ENCODE measurements around the gene NEDD1.

The NEDD1 gene

GRCh38 chr12:96862326-96862725 lies 44.7 kb upstream of the NEDD1 start:
- no peak overlapping the region for H2AFZ ChIP-seq (ENCODE audit: low read length)
- no peak overlapping the region for H3K4me3 ChIP-seq (ENCODE audit: low read length, poor library complexity, severe bottlenecking)
- H3F3A ChIP-seq (ENCODE audit: low read depth) = no peaks in the 10 kb centered on the region
- no peak overlapping the region for H3K9ac ChIP-seq (ENCODE audit: low read depth, low read length, poor library complexity, severe bottlenecking)
- H3K4me1 ChIP-seq (ENCODE audit: insufficient read depth, low read length, poor library complexity, severe bottlenecking) = no peaks in the 10 kb centered on the region
- H3K9me3 ChIP-seq (ENCODE audit: insufficient read depth, low read depth, low read length) = no peaks in the 10 kb centered on the region
- H3K9me2 ChIP-seq (replicated peaks; ENCODE audit: low read depth, low read length) = no peaks in the 10 kb centered on the region
- no peaks in the 10 kb centered on the region for H4K20me1 ChIP-seq (ENCODE audit: insufficient read depth, low read length, poor library complexity, severe bottlenecking)
- TF ChIP-seq EZH2phosphoT487 (IDR thresholded peaks at IDR 0.05; ENCODE audit: borderline replicate concordance) (no peak), CTCF (conservative IDR thresholded peaks at IDR 0.05; ENCODE audit: low read length) (no peak)
- no peaks in the 10 kb centered on the region for H3K36me3 ChIP-seq (ENCODE audit: insufficient read depth, low read length)
- H3K4me2 ChIP-seq (ENCODE audit: low read depth, low read length, poor library complexity, severe bottlenecking) = no peak overlapping the region
- no peaks in the 10 kb centered on the region for H3K27me3 ChIP-seq (ENCODE audit: insufficient read depth, low read length, poor library complexity, severe bottlenecking)
- H3K79me2 ChIP-seq (ENCODE audit: insufficient read depth, low read length) = no peaks in the 10 kb centered on the region

- Histone ChIP-seq H3K27me3 (ENCODE audit: insufficient read depth, low read length, poor library complexity, severe bottlenecking) (no peaks in the 10 kb centered on the region), H3F3A (ENCODE audit: low read depth) (no peaks in the 10 kb centered on the region), H4K20me1 (ENCODE audit: insufficient read depth, low read length, poor library complexity, severe bottlenecking) (no peaks in the 10 kb centered on the region), H2AFZ (ENCODE audit: low read length) (no peak overlapping the region), H3K79me2 (ENCODE audit: insufficient read depth, low read length) (no peaks in the 10 kb centered on the region), H3K36me3 (ENCODE audit: insufficient read depth, low read length) (no peaks in the 10 kb centered on the region), H3K4me1 (ENCODE audit: insufficient read depth, low read length, poor library complexity, severe bottlenecking) (no peaks in the 10 kb centered on the region), H3K4me2 (ENCODE audit: low read depth, low read length, poor library complexity, severe bottlenecking) (no peak overlapping the region), H3K9me2 (replicated peaks; ENCODE audit: low read depth, low read length) (no peaks in the 10 kb centered on the region), H3K9ac (ENCODE audit: low read depth, low read length, poor library complexity, severe bottlenecking) (no peak overlapping the region), H3K4me3 (ENCODE audit: low read length, poor library complexity, severe bottlenecking) (no peak overlapping the region), H3K9me3 (ENCODE audit: insufficient read depth, low read depth, low read length) (no peaks in the 10 kb centered on the region)
- TF ChIP-seq EZH2phosphoT487 (IDR thresholded peaks at IDR 0.05; ENCODE audit: borderline replicate concordance) (no peak), CTCF (conservative IDR thresholded peaks at IDR 0.05; ENCODE audit: low read length) (no peak)
Measured at GRCh38 chr12:96864335-96864734, 42.7 kb upstream of the NEDD1 start.

GRCh38 chr12:96866801-96867590 lies 40.1 kb upstream of the NEDD1 start:
- Histone ChIP-seq H3K36me3 (ENCODE audit: insufficient read depth, low read length) (no peaks in the 10 kb centered on the region), H3F3A (ENCODE audit: low read depth) (no peaks in the 10 kb centered on the region), H4K20me1 (ENCODE audit: insufficient read depth, low read length, poor library complexity, severe bottlenecking) (no peaks in the 10 kb centered on the region), H3K27me3 (ENCODE audit: insufficient read depth, low read length, poor library complexity, severe bottlenecking) (no peaks in the 10 kb centered on the region), H3K9me2 (replicated peaks; ENCODE audit: low read depth, low read length) (no peaks in the 10 kb centered on the region), H3K4me1 (ENCODE audit: insufficient read depth, low read length, poor library complexity, severe bottlenecking) (no peaks in the 10 kb centered on the region), H3K4me2 (ENCODE audit: low read depth, low read length, poor library complexity, severe bottlenecking) (no peak overlapping the region), H3K4me3 (ENCODE audit: low read length, poor library complexity, severe bottlenecking) (no peak overlapping the region), H3K9ac (ENCODE audit: low read depth, low read length, poor library complexity, severe bottlenecking) (no peak overlapping the region), H3K79me2 (ENCODE audit: insufficient read depth, low read length) (no peaks in the 10 kb centered on the region), H2AFZ (ENCODE audit: low read length) (no peak overlapping the region), H3K9me3 (ENCODE audit: insufficient read depth, low read depth, low read length) (no peaks in the 10 kb centered on the region)
- TF ChIP-seq CTCF (conservative IDR thresholded peaks at IDR 0.05; ENCODE audit: low read length) (no peak), EZH2phosphoT487 (IDR thresholded peaks at IDR 0.05; ENCODE audit: borderline replicate concordance) (no peak)

All from Loucy (cell line).